K562 (cell line): Measurements from ENCODE around the gene ACTL8. TPM values are rescaled to one million over a fixed set of nuclear protein-coding genes. Genes with fewer than 3 reads are reported as not detected.

Source experiments
- ATAC-seq: fragments of 200-7000 bp; cut with Tn5 transposase; 3 replicates; pipeline ENCODE4 v1.9.1; 2020; ENCODE audit warnings: moderate library complexity
- BruUV-seq: library from RNA; stranded (reverse); fragments of 400-500 nt; replicated peaks from 2 replicates; lab custom pipeline; 2021; lab: Mats Ljungman, UMichigan
- CTCF ChIA-PET: fragments of 300-600 bp; formaldehyde crosslinking; extraction: SDS; loops from one replicate; lab custom pipeline; 2021; ENCODE audit warnings: low intra/inter-chr PET ratio; lab: Yijun Ruan, JAX
- POLR2A ChIA-PET: fragments of 300-600, 350-650 bp; sonication (Branson Sonifier 250); formaldehyde crosslinking; extraction: SDS; loops from one replicate; lab custom pipeline; 2021; ENCODE audit warnings: antibody characterized with exemption, inconsistent platforms; lab: Yijun Ruan, JAX
- DNase-seq, 4 experiments: peaks; one replicate each; pipeline versions ENCODE4 v3.0.0 to v3.0.0-alpha.2; 2011 to 2018; ENCODE audit warnings: low spot score in 3 of 4, mixed read lengths in 3 of 4; ENCODE audit errors: extremely low read depth in 1 of 4
- FAIRE-seq: peaks from 2 replicates; lab custom pipeline; 2011; peaks lifted over from hg19 to GRCh38; lab: Jason Lieb, UNC
- H2AFZ ChIP-seq: 2 replicates; pipeline ENCODE4 v1.6.0; 2011; ENCODE audit warnings: low read depth, low read length, control low read depth, inconsistent platforms
- H3K27ac ChIP-seq: fragments of 200-600 bp; 3 replicates; pipeline ENCODE4 v1.8.0; 2011; ENCODE audit warnings: low read depth, mild to moderate bottlenecking, control low read depth, inconsistent platforms, low read length, moderate library complexity, mixed read lengths; ENCODE audit errors: extremely low read depth
- H3K27me3 ChIP-seq, 2 experiments: fragments of 300-600 bp in 1 of 2; 2 replicates in 1 of 2; 3 replicates in 1 of 2; pipeline versions ENCODE4 v1.6.0 to v1.8.0; 2011; ENCODE audit warnings: inconsistent platforms in 2 of 2, low read length in 2 of 2, mild to moderate bottlenecking in 1 of 2, mixed read lengths in 1 of 2, moderate library complexity in 1 of 2; ENCODE audit not compliant: control insufficient read depth in 2 of 2, insufficient read depth in 2 of 2
- H3K36me3 ChIP-seq: fragments of 300-600 bp; 3 replicates; pipeline ENCODE4 v1.8.0; 2011; ENCODE audit warnings: mild to moderate bottlenecking, low read length, inconsistent platforms; ENCODE audit not compliant: control insufficient read depth, insufficient read depth
- H3K4me1 ChIP-seq, 2 experiments: fragments of 200-600 bp in 1 of 2; replicated peaks in 1 of 2; 2 replicates in 1 of 2; 3 replicates in 1 of 2; pipeline versions ENCODE4 v1.5.1 to v1.8.0; 2011; ENCODE audit warnings: inconsistent platforms in 2 of 2, low read length in 2 of 2, mild to moderate bottlenecking in 1 of 2, mixed read lengths in 1 of 2, moderate library complexity in 1 of 2; ENCODE audit not compliant: control insufficient read depth in 2 of 2, insufficient read depth in 2 of 2
- H3K4me2 ChIP-seq: 2 replicates; pipeline ENCODE4 v1.6.1; 2011; ENCODE audit warnings: low read length, control low read depth, inconsistent platforms, mixed read lengths; ENCODE audit not compliant: insufficient read depth
- H3K4me3 ChIP-seq: fragments of 200-600 bp; sonication (generic), shearing (Covaris generic); 2 replicates; pipeline ENCODE4 v1.5.1; 2016; ENCODE audit warnings: control low read depth, inconsistent platforms
- H3K79me2 ChIP-seq: fragments of 200-600 bp; 3 replicates; pipeline ENCODE4 v1.8.0; 2011; ENCODE audit warnings: low read length, inconsistent platforms; ENCODE audit not compliant: control insufficient read depth, insufficient read depth
- H3K9ac ChIP-seq, 2 experiments: 2 replicates each; pipeline versions ENCODE4 v1.6.0 to v1.6.1; 2011; ENCODE audit warnings: low read depth in 2 of 2, low read length in 2 of 2, control low read depth in 1 of 2, inconsistent platforms in 1 of 2, mild to moderate bottlenecking in 1 of 2, mixed read lengths in 1 of 2; ENCODE audit not compliant: insufficient read depth in 1 of 2
- H3K9me1 ChIP-seq: one replicate; pipeline ENCODE4 v1.6.0; 2011; ENCODE audit warnings: inconsistent platforms, mild to moderate bottlenecking, low read length, moderate library complexity; ENCODE audit not compliant: control insufficient read depth, insufficient read depth
- H3K9me3 ChIP-seq: replicated peaks from 2 replicates; pipeline ENCODE4 v1.5.1; 2011; ENCODE audit warnings: low read depth, low read length, inconsistent platforms; ENCODE audit not compliant: control insufficient read depth, insufficient read depth
- H4K20me1 ChIP-seq: replicated peaks from 2 replicates; pipeline ENCODE4 v1.6.1; 2011; ENCODE audit warnings: low read length, inconsistent platforms, mixed read lengths; ENCODE audit not compliant: control insufficient read depth, insufficient read depth
- DDX20 ChIP-seq: fragments of 450-650 bp; IDR thresholded peaks from 2 replicates; pipeline ENCODE4 v1.6.1; 2016; ENCODE audit warnings: missing genetic modification characterization, low read depth, mild to moderate bottlenecking, missing compliant biosample characterization, moderate library complexity
- IFI16 ChIP-seq: fragments of 250-450 bp; sonication (Bioruptor Pico); IDR thresholded peaks from 2 replicates; pipeline ENCODE4 v2.1.2; 2022; ENCODE audit warnings: mild to moderate bottlenecking, inconsistent platforms
- IRF2 ChIP-seq: sonication (generic); formaldehyde crosslinking; IDR thresholded peaks from 2 replicates; pipeline ENCODE4 v1.8.1; 2022; ENCODE audit warnings: mild to moderate bottlenecking, missing genetic modification reagents
- NCOA2 ChIP-seq, 2 experiments: fragments of 450-650 bp; IDR thresholded peaks; 2 replicates each; pipeline ENCODE4 v1.6.1; 2018; ENCODE audit warnings: mild to moderate bottlenecking in 2 of 2, moderate library complexity in 1 of 2; ENCODE audit not compliant: partially characterized antibody in 2 of 2
- NFIC ChIP-seq: fragments of 450-650 bp; IDR thresholded peaks from 2 replicates; pipeline ENCODE4 v1.6.1; 2017; ENCODE audit warnings: mild to moderate bottlenecking, inconsistent platforms
- POLR2B ChIP-seq: fragments of 450-650 bp; IDR thresholded peaks from 2 replicates; pipeline ENCODE4 v1.6.1; 2018; ENCODE audit warnings: low read depth; ENCODE audit not compliant: partially characterized antibody
- RNF219 ChIP-seq: fragments of 250-450 bp; sonication (Bioruptor Pico); IDR thresholded peaks from 2 replicates; pipeline ENCODE4 v1.5.0; 2022; ENCODE audit warnings: mild to moderate bottlenecking
- TGIF2 ChIP-seq: sonication (generic); formaldehyde crosslinking; IDR thresholded peaks from 2 replicates; pipeline ENCODE4 v1.8.1; 2022; ENCODE audit warnings: mild to moderate bottlenecking, missing genetic modification reagents, moderate library complexity
- ZBTB8A ChIP-seq: fragments of 450-650 bp; IDR thresholded peaks from 2 replicates; pipeline ENCODE4 v1.6.1; 2018; ENCODE audit warnings: mild to moderate bottlenecking, moderate library complexity; ENCODE audit not compliant: partially characterized antibody
- ZSCAN29 ChIP-seq: fragments of 450-650 bp; IDR thresholded peaks from 2 replicates; pipeline ENCODE4 v1.6.1; 2017
- whole genome bisulfite sequencing: fragments of 100-300 bp; shearing (Covaris generic); methylation state at CpG from one replicate; pipeline ENCODE4 v1.1.6; 2016; ENCODE audit warnings: low coverage, mixed read lengths; ENCODE audit not compliant: insufficient coverage; ENCODE audit errors: missing lambda C conversion rate; 5-methylcytosine and 5-hydroxymethylcytosine counted together
- in situ Hi-C: fragments of 300-500 bp; cut with MboI; formaldehyde crosslinking; loops from 4 replicates; pipeline ENCODE4 v1.15.0; 2018; ENCODE audit warnings: inconsistent platforms, mixed read lengths
- intact Hi-C: fragments of 100-400 bp; cut with micrococcal nuclease; formaldehyde crosslinking; loops from 2 replicates; pipeline ENCODE4 v1.14.2; 2022
- polyA plus RNA-seq, 8 experiments: library from polyadenylated mRNA; depleted of rRNA in 4 of 8; stranded (reverse) in 5 of 8; unstranded in 3 of 8; fragments of >200 nt; fragmentation: Nextera tagmentation in 2 of 8; fragmentation: Illumina TruSeq in 1 of 8; extraction: Ambion mirVana in 2 of 8; extraction: Trizol in 1 of 8; gene quantifications; 2 replicates each; pipeline versions ENCODE4 v1.2.1 to v1.2.3, GENCODE V29; 2011 to 2014; ENCODE audit warnings: inconsistent platforms in 1 of 8, missing spikeins in 1 of 8
- total RNA-seq, 7 experiments: library from RNA; depleted of rRNA in 6 of 7; stranded (reverse); fragments of >200 nt in 6 of 7; fragmentation: Illumina TruSeq in 2 of 7; extraction: Trizol in 2 of 7; gene quantifications; 2 replicates each; pipeline versions ENCODE4 v1.2.1 to v1.2.3, GENCODE V29; 2011 to 2021; ENCODE audit warnings: low replicate concordance in 1 of 7

Gene ACTL8
- total and polyA plus RNA-seq, 9 of the 15 experiments (the other 6 are each of a cell fraction or from before 2014, with no cell fraction given) = 0.30 to 3.3 (median 1.6) TPM

- H3K27me3 ChIP-seq = peaks cover 3 to 39% of the 10 kb centered on the region in 2 experiments; a peak in 3 of 5 replicates
- no peak for ATAC-seq
- H2AFZ ChIP-seq = no peak overlapping the region
- TF ChIP-seq TGIF2 (CRISPR knock-in tag) (no peak), NFIC (no peak), DDX20 (tag) (no peak)
- H3K9me3 ChIP-seq = no peaks in the 10 kb centered on the region
- in situ Hi-C loops (no loop called here), intact Hi-C loops (no loop called here)
- CTCF ChIA-PET = no interaction called here
- peaks cover 3% of the 10 kb centered on the region; the same call in 1 of the 2 replicates for H4K20me1 ChIP-seq
- no peak for FAIRE-seq
- H3K79me2 ChIP-seq = no peaks in the 10 kb centered on the region
- BruUV-seq = no TSS peak
- H3K4me2 ChIP-seq = no peak overlapping the region
- H3K9ac ChIP-seq = no peak overlapping the region
- H3K9me1 ChIP-seq = no peaks in the 10 kb centered on the region
- no peaks in the 10 kb centered on the region for H3K36me3 ChIP-seq
- no peak overlapping the region for H3K4me3 ChIP-seq
- no peak for DNase-seq
- WGBS = 0% methylated on average over 4 of the region's 4 CpGs
- POLR2A ChIA-PET = interaction anchor here (0.5 kb wide), 1 partner anchor 168 kb away, joined by 3 read pairs; no protein-coding TSS in a partner anchor
- no peak overlapping the region for H3K27ac ChIP-seq
- no peaks in the 10 kb centered on the region for H3K4me1 ChIP-seq
Observed at GRCh38 chr1:17780916-17781315, 25.8 kb downstream of the ACTL8 start.

- no peak for FAIRE-seq
- POLR2A ChIA-PET = interaction anchor here (0.6 to 0.7 kb wide), 2 partner anchors 220 to 715 kb away, joined by 3 read pairs; no protein-coding TSS in a partner anchor
Observed at GRCh38 chr1:17789926-17790325, 34.8 kb downstream of the ACTL8 start.

More at GRCh38 chr1:17789926-17790325, 34.8 kb downstream of the ACTL8 start:
- Histone ChIP-seq H3K27me3 (no peaks in the 10 kb centered on the region; a peak in 2 of 5 replicates), H4K20me1 (0 out of 2 replicates have a peak, but pooled peaks cover 3% of the 10 kb centered on the region), H3K9me3 (no peaks in the 10 kb centered on the region), H3K36me3 (no peaks in the 10 kb centered on the region), H2AFZ (no peak overlapping the region), H3K9me1 (no peaks in the 10 kb centered on the region), H3K4me1 (peaks cover 0 to 3% of the 10 kb centered on the region in 2 experiments; a peak in 1 of 5 replicates), H3K4me3 (no peak overlapping the region), H3K9ac (no peak overlapping the region), H3K79me2 (no peaks in the 10 kb centered on the region), H3K4me2 (no peak overlapping the region), H3K27ac (no peak overlapping the region)
- in situ Hi-C loops (no loop called here), intact Hi-C loops (no loop called here)
- CTCF ChIA-PET = no interaction called here
- no peak for DNase-seq
- WGBS = 1% methylated on average over 5 of the region's 5 CpGs
- no peak for TF ChIP-seq ZBTB8A
- no peak for TF ChIP-seq RNF219 (CRISPR knock-in tag)
- TF ChIP-seq ZSCAN29 = no peak
- TF ChIP-seq IRF2 = no peak
- TF ChIP-seq POLR2B = no peak
- no peak for TF ChIP-seq IFI16 (CRISPR knock-in tag)
- no peak for TF ChIP-seq NCOA2 (IDR thresholded peaks at IDR 0.05; ENCODE audit: partially characterized antibody in 2 of 2)
- no TSS peak for BruUV-seq
- no peak for ATAC-seq
